Activated CD4-positive, alpha-beta T cell treated with anti-CD3 and anti-CD28 coated beads, Interleukin-10, Interleukin-2, amounts not matched to agents 100 ng/mL and 50 ng/mL, durations not matched to agents 16 hours and 8 hours (primary cell): ENCODE measurements around the gene CDC26.
A peak's percentile ranks its signal among the peaks of the same experiment; 100 is the strongest.
"Not testable (repeated sequence)": the region's sequence is repeated elsewhere in the genome, so short reads cannot be mapped to it uniquely, and the experiment has no call there.

ENCODE experiments used
- DNase-seq: peaks from one replicate; pipeline ENCODE4 v3.0.0-alpha.2; 2020

The CDC26 gene

GRCh38 chr9:113290052-113290607 is 14.8 kb upstream of the CDC26 start:
- no peak for DNase-seq

GRCh38 chr9:113289091-113289490 is 13.7 kb upstream of the CDC26 start:
- DNase-seq, result no peak

GRCh38 chr9:113281356-113281755 is 6.0 kb upstream of the CDC26 start:
- DNase-seq, result no peak

GRCh38 chr9:113278840-113279239 is 3.5 kb upstream of the CDC26 start:
- DNase-seq, result no peak

GRCh38 chr9:113274474-113275156 is 757 bp downstream of the CDC26 start:
- peak; percentile 77 for DNase-seq

- no peak for DNase-seq
Measured at GRCh38 chr9:113269871-113270270, 5.5 kb downstream of the CDC26 start.

- peak; percentile 34 for DNase-seq
Measured at GRCh38 chr9:113269355-113269754, 6.0 kb downstream of the CDC26 start.

GRCh38 chr9:113267911-113268566 is 7.3 kb downstream of the CDC26 start:
- DNase-seq, result no peak

- DNase-seq, result no peak
Measured at GRCh38 chr9:113266174-113266573, 9.2 kb downstream of the CDC26 start.

GRCh38 chr9:113261917-113262671 is 13.3 kb downstream of the CDC26 start:
- no peak for DNase-seq

- no peak for DNase-seq
Measured at GRCh38 chr9:113258282-113258681, 17.1 kb downstream of the CDC26 start.

GRCh38 chr9:113257863-113258262 is 17.5 kb downstream of the CDC26 start:
- no peak for DNase-seq

- no peak for DNase-seq
Measured at GRCh38 chr9:113255438-113255837, 19.9 kb downstream of the CDC26 start.

GRCh38 chr9:113254991-113255390 is 20.4 kb downstream of the CDC26 start:
- DNase-seq, result no peak

- DNase-seq, result no peak
Measured at GRCh38 chr9:113250807-113251206, 24.6 kb downstream of the CDC26 start.

- DNase-seq, result not testable (repeated sequence)
Measured at GRCh38 chr9:113249661-113250060, 25.7 kb downstream of the CDC26 start.

GRCh38 chr9:113247640-113248039 is 27.7 kb downstream of the CDC26 start:
- DNase-seq, result no peak

- DNase-seq, result no peak
Measured at GRCh38 chr9:113246928-113247327, 28.4 kb downstream of the CDC26 start.

GRCh38 chr9:113245894-113246293 is 29.5 kb downstream of the CDC26 start:
- DNase-seq, result no peak

- DNase-seq, result no peak
Measured at GRCh38 chr9:113244556-113244955, 30.8 kb downstream of the CDC26 start.

GRCh38 chr9:113241161-113241560 is 34.2 kb downstream of the CDC26 start:
- DNase-seq, result no peak

GRCh38 chr9:113238859-113239232 is 36.5 kb downstream of the CDC26 start:
- no peak for DNase-seq

GRCh38 chr9:113238202-113238858 is 37.0 kb downstream of the CDC26 start:
- DNase-seq, result no peak
